HepG2 (cell line): Measurements from ENCODE around the gene ANAPC2. TPM values are rescaled to one million over a fixed set of nuclear protein-coding genes. Genes with fewer than 3 reads are reported as not detected.
A peak's percentile ranks its signal among the peaks of the same experiment; 100 is the strongest.

Experiments
- BCL3 ChIP-seq: sonication (generic); formaldehyde crosslinking; IDR thresholded peaks from 2 replicates; pipeline ENCODE4 v1.5.1; 2020; ENCODE audit warnings: mild to moderate bottlenecking, missing genetic modification reagents, moderate library complexity
- CBX5 ChIP-seq: sonication (generic); formaldehyde crosslinking; IDR thresholded peaks from 2 replicates; pipeline ENCODE4 v1.4.0; 2020; ENCODE audit warnings: missing genetic modification reagents, borderline replicate concordance
- MXI1 ChIP-seq: IDR thresholded peaks from 3 replicates; pipeline ENCODE4 v1.6.1; 2012; ENCODE audit warnings: low read depth, low read length, inconsistent platforms, borderline replicate concordance
- PAWR ChIP-seq: sonication (generic); formaldehyde crosslinking; IDR thresholded peaks from 2 replicates; pipeline ENCODE4 v1.4.0; 2020; ENCODE audit warnings: missing genetic modification reagents, mild to moderate bottlenecking, borderline replicate concordance
- POLR2A ChIP-seq, 2 experiments: IDR thresholded peaks; 2 replicates each; pipeline ENCODE4 v1.6.1; 2011; ENCODE audit warnings: low read depth in 2 of 2, low read length in 2 of 2, mild to moderate bottlenecking in 1 of 2, moderate library complexity in 1 of 2; ENCODE audit not compliant: insufficient read depth in 1 of 2
- ZNF232 ChIP-seq: sonication (generic); formaldehyde crosslinking; IDR thresholded peaks from 2 replicates; pipeline ENCODE4 v1.4.0; 2020; ENCODE audit warnings: missing genetic modification reagents, borderline replicate concordance
- ZNF503 ChIP-seq: sonication (generic); formaldehyde crosslinking; IDR thresholded peaks from 2 replicates; pipeline ENCODE4 v1.4.0; 2020; ENCODE audit warnings: missing genetic modification reagents
- ZNF749 ChIP-seq: sonication (generic); formaldehyde crosslinking; IDR thresholded peaks from 2 replicates; pipeline ENCODE4 v1.8.0; 2022; ENCODE audit warnings: mild to moderate bottlenecking, missing genetic modification reagents, moderate library complexity, borderline replicate concordance
- polyA plus RNA-seq, 8 experiments: library from polyadenylated mRNA; depleted of rRNA in 3 of 8; stranded (reverse) in 7 of 8; unstranded in 1 of 8; fragments of >200 nt; fragmentation: Illumina TruSeq in 4 of 8; extraction: Trizol in 4 of 8; gene quantifications; 2 replicates each; pipeline versions ENCODE4 v1.2.1 to v1.2.3, GENCODE V29; 2011 to 2016; ENCODE audit warnings: low read depth in 4 of 8, missing spikeins in 1 of 8, mixed read lengths in 1 of 8; ENCODE audit not compliant: insufficient read depth in 1 of 8
- total RNA-seq, 5 experiments: library from RNA; depleted of rRNA; stranded (reverse); fragments of >200 nt; fragmentation: Illumina TruSeq; extraction: Trizol; gene quantifications; 2 replicates each; pipeline ENCODE4 v1.2.3, GENCODE V29; 2016; ENCODE audit warnings: low read depth in 1 of 5
- TF ChIP-seq, protein P1 (sequence below): IDR thresholded peaks from 2 replicates; pipeline ENCODE4 v1.6.1; 2016; ENCODE audit warnings: mild to moderate bottlenecking
- TF ChIP-seq, protein P2 (sequence below), 2 experiments: sonication (generic) in 1 of 2; formaldehyde crosslinking in 1 of 2; IDR thresholded peaks; 2 replicates each; pipeline versions ENCODE4 v1.4.0 to v1.6.1; 2018 to 2020; ENCODE audit warnings: missing genetic modification reagents in 2 of 2, borderline replicate concordance in 1 of 2, low read depth in 1 of 2, mild to moderate bottlenecking in 1 of 2, missing biosample characterization in 1 of 2
- TF ChIP-seq, protein P3 (sequence below): sonication (generic); formaldehyde crosslinking; IDR thresholded peaks from 2 replicates; pipeline ENCODE4 v1.5.0; 2020; ENCODE audit warnings: missing genetic modification reagents

The ANAPC2 gene
- total and polyA plus RNA-seq, 2 of the 13 experiments (the other 11 are each of a cell fraction or from before 2014, with no cell fraction given): 12.3 to 15.4 TPM

- TF ChIP-seq, protein P1, sequence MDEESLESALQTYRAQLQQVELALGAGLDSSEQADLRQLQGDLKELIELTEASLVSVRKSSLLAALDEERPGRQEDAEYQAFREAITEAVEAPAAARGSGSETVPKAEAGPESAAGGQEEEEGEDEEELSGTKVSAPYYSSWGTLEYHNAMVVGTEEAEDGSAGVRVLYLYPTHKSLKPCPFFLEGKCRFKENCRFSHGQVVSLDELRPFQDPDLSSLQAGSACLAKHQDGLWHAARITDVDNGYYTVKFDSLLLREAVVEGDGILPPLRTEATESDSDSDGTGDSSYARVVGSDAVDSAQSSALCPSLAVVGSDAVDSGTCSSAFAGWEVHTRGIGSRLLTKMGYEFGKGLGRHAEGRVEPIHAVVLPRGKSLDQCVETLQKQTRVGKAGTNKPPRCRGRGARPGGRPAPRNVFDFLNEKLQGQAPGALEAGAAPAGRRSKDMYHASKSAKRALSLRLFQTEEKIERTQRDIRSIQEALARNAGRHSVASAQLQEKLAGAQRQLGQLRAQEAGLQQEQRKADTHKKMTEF (CRISPR knock-in tag): peak; percentile 80; the same call in 1 of the 2 replicates
- TF ChIP-seq CBX5 (CRISPR knock-in tag) (peak; percentile 29; the same call in 1 of the 2 replicates), POLR2A (IDR thresholded peaks at IDR 0.05; ENCODE audit: insufficient read depth in 1 of 2, low read depth in 2 of 2, low read length in 2 of 2) (no peak), BCL3 (CRISPR knock-in tag) (0 out of 2 replicates have a peak, but pooled peaks have one; percentile 21), ZNF749 (CRISPR knock-in tag) (no peak), ZNF232 (CRISPR knock-in tag) (0 out of 2 replicates have a peak, but pooled peaks have one; percentile 19), ZNF503 (CRISPR knock-in tag) (peak; percentile 88; the same call in 1 of the 2 replicates), MXI1 (peak; percentile 73; the same call in 1 of the 3 replicates), PAWR (0 out of 2 replicates have a peak, but pooled peaks have one; percentile 30)
- TF ChIP-seq, protein P2, sequence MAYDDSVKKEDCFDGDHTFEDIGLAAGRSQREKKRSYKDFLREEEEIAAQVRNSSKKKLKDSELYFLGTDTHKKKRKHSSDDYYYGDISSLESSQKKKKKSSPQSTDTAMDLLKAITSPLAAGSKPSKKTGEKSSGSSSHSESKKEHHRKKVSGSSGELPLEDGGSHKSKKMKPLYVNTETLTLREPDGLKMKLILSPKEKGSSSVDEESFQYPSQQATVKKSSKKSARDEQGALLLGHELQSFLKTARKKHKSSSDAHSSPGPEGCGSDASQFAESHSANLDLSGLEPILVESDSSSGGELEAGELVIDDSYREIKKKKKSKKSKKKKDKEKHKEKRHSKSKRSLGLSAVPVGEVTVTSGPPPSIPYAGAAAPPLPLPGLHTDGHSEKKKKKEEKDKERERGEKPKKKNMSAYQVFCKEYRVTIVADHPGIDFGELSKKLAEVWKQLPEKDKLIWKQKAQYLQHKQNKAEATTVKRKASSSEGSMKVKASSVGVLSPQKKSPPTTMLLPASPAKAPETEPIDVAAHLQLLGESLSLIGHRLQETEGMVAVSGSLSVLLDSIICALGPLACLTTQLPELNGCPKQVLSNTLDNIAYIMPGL (CRISPR knock-in tag; IDR thresholded peaks at IDR 0.05; ENCODE audit: borderline replicate concordance in 1 of 2, low read depth in 1 of 2): peak; percentile 97 to 98
- TF ChIP-seq, protein P3, sequence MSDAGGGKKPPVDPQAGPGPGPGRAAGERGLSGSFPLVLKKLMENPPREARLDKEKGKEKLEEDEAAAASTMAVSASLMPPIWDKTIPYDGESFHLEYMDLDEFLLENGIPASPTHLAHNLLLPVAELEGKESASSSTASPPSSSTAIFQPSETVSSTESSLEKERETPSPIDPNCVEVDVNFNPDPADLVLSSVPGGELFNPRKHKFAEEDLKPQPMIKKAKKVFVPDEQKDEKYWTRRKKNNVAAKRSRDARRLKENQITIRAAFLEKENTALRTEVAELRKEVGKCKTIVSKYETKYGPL (CRISPR knock-in tag): no peak
These were observed 48.0 kb upstream of the ANAPC2 start (continued) for GRCh38 chr9:137236238-137236935.
